Stimulated activated CD4-positive, alpha-beta T cell treated with anti-CD3 and anti-CD28 coated beads, TNF-alpha, amount 100 ng/mL, for 4 hours (primary cell): Measurements from ENCODE around the gene POPDC2.

Experiments
- DNase-seq, 3 experiments: peaks; one replicate each; pipeline ENCODE4 v3.0.0-alpha.2; 2020; ENCODE audit warnings: low read depth in 3 of 3

POPDC2 gene

DNA sequence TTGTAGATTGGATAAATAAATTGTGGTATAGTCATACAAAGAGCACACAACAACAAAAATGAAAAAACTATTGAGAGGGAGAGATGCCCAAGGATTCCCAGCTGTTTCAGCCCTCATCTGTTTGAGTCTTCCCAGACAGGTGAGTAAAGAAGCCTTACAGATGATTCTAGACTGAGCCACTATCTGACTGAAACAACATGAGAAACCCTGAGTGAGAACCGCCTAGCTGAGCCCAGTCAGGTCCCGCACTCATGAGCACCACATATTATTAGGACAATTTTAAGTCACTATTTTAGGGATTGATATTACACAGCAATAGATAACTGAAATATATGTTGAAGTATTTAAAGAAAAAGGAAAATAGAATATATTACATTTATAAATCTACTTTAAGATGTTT, 19.0 kb downstream of the POPDC2 start:
- no peak for DNase-seq

DNA sequence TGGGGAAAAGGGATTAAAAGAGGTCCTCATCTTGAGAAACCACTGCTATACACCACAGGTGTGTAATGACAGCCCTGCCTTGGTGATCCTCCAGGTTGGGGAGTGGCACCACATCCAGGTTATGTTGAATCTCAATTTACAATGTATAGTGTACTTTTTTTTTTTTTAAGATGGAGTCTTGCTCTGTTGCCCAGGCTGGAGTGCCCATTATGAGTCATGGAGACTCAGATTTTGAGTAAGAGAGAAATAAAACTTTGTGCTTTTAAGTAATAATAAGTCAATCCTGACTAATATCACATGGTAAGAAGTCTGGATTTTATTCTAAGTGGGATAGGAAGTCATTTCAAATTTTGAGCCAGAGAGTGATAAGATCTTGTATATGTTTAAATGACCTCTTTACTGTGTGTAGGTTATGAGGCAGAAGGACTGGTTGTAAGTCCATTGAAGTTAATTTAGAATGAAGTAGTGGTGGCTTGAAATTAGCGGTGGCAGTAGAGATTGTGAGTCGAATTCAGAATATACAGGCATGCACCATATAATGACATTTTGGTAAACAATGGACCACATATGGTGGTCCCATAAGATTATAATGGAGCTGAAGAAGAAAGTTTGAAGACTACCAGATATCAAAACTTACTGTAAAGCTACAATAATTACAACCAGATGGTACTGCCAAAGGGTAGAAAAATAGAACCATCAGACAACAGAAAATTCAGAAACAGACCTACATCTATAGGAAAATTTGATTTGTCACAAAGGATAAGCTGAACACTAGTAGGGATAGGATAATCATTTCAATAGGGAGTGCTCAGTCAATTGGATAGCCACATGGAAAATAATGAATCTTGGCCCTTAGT, 20.7 kb downstream of the POPDC2 start:
- no peak for DNase-seq

DNA sequence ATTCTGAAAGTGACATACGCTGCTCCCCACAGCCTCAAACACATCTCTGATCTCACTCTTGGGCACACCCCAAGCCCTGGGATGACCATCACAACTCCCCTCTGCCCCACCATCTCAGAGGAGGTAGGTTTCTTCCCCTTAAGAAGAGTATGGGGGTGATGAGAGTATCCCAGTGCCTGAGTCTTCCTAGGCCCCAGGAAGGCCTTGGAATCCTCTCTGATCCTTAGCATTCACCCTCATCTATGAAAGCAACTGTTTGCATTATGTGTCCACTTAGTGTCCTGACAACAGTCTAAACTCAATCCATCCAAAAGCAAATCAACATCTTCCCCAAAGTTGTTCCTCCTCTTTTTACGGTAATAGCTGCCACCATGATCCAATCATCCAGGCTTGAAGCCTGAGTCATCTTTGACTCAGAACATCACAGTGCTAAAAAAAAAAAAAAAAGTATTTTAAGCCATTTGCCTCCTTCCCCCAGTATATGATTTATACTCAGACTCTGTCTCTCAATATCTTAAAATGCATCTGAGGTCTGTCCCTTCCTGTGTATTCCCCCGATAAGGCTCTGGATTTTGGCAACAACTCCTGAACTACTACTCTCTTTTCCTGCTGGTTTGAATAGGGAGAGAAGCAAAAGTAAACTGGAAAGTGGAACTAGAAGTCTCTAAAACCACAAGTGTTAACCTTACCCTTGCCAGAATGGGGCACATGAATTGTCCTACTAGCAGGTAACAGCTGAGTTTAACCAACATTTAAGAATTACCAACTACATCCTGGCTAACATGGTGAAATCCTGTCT, 22.5 kb downstream of the POPDC2 start:
- no peak for DNase-seq

- no peak for DNase-seq
Measured at GRCh38 chr3:119636891-119637611, 23.3 kb downstream of the POPDC2 start.

GRCh38 chr3:119636249-119636648, 24.1 kb downstream of the POPDC2 start:
- no peak for DNase-seq

DNA sequence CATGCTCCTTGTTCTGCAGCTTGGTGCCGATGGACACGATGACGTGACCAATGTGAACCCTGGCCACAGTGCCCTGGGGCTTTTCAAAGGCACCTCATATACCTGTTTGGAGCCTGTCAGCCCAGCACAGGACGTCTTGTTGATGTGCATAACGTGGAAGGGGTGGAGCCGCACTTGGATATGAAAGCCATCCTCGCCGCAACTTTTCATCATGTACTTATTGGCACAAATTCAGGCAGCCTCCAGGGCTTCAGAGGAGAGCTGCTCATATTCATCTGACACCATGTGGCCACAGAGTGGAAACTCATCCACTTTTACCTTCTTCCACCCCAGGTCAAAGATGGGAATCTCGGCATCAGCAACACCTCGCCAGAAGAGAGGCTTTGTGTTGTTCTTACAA, 24.7 kb downstream of the POPDC2 start:
- no peak for DNase-seq

DNA sequence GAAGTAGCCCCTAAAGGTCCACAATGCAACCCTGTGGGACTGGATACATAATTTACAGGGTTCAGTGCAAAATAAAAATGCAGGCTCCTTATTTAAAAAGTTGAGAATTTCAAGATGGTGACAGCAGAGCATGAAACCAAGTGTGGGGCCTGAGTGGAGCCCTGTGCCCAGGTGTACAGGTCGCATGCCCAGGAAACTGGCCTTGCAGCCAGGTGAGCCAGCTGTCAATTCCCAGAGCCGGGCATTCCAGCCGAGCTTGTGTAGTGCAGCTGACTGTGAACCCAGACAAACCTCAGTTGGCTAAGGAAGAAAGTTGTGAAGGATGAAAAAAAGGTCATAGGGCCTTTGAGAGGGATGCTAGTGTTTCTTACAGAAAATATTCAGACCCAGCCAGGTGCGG, 27.6 kb downstream of the POPDC2 start:
- DNase-seq, result no peak

DNA sequence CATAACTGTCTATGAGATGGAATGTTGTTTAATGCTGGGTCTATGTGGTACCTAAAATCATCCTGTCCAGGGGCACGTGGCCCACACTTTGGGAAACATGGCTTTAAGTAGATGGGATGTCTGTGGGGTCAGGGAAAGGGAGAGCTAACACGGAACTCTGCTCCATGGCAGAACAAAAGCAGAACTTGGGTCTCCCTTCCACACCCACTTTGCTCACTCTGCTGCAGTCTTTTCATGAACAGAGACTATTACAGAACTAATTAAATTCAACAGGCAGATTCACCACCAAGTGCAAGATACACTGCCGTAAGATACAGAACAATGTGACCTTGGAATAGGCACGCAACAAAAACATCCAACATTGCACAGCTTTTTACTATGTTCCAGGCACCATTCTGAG, 28.2 kb downstream of the POPDC2 start:
- DNase-seq, result no peak

DNA sequence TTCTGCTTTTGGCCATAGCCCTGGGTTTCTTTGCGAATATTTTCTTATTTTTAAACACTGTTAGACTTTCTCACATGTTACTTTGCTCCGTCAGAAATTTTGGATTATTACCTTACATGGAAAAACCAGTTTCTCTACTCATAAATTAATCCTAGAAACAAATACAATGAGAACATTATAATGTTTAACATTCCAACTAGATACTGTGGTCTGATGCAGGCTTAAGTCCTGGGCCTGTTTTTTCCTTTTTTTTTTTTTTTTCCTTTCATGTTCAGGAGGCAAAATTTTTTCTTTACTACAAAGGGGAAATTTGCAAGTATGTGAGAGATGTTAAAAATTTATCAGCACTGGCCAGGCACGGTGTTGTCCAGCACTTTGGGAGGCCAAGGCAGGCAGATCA, 28.9 kb downstream of the POPDC2 start:
- DNase-seq, result no peak

DNA sequence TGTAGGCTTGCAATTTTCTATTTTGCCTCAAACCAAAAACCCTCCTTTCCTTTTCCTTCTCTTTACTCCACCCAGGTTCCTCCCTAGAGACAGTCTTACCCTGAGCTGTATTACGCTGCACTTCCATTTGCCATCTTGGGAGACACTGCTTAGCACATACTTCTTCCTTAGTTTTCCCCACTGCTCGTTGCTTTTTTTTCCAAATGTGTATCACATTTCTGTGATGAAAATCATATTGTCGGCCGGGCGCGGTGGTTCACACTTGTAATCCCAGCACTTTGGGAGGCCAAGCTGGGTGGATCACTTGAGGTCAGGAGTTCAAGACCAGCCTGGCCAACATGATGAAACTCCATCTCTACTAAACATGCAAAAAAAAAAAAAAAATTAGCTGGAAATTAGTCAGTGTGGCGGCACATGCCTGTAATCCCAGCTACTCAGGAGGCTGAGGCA, 29.5 kb downstream of the POPDC2 start:
- no peak for DNase-seq

DNA sequence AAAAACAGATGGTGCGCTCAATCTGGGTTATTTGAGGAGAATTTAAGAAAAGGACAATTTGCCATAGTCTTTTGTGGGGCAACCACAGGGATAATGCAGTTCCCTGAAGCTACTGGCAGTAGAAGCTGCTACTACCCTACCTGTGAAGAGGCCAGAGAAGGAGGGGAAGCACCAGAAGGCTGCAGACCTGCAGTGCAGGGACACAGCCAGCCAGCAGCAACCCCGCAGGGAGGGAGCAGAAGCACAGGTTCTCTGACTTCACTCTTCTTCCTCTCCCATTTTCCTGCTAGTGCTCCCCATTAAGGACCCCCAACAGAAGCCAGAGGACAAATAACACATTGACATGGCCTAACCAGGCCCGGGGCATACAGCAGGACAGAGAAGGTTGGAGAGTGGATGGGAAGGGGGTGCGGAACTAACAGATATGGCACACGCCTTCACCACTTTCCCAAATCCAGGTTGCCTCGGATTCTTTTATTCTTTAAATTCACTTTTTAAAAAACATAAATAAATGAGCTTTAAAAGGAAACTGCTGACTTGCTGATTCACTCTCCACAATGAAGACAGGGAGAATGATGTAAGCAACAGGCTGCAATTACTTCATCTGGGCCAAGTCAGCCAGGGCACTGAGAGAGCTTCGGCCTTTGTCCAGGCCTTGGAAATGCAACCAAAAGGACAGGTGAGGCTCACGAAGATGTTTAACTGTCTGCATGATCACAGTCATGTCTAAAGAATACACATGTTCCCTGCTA, 30.1 kb downstream of the POPDC2 start:
- DNase-seq, result no peak

DNA sequence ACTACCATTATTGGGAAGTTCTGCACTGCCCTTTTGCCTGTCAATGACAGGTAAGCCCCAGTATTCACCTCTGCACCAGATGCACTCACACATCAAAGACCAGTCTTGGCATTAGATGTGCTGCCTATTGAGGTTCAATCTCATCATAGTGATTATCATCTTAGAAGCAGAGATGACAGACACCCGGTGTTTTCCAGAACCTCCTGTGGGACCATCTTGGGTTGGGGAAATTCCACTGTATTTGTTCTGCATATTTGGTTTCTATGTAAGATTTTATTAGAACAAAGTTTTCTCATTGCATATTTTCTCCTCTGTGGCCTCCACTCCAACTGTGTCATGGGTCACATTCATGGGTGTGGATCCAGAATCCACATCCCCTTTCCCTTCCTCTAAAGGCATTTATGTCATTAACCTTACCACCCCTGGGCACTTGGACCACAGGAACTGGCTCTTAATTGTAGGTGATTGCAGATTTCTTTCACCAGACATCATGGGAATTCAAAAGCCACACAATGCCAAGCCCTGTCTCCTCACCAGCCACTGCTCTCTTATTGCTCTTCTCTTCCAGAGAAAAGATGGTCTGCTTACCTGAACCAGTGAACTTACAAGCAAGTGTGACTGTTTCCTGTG, 31.5 kb downstream of the POPDC2 start:
- DNase-seq, result no peak

GRCh38 chr3:119628390-119628789, 32.0 kb downstream of the POPDC2 start:
- no peak for DNase-seq

DNA sequence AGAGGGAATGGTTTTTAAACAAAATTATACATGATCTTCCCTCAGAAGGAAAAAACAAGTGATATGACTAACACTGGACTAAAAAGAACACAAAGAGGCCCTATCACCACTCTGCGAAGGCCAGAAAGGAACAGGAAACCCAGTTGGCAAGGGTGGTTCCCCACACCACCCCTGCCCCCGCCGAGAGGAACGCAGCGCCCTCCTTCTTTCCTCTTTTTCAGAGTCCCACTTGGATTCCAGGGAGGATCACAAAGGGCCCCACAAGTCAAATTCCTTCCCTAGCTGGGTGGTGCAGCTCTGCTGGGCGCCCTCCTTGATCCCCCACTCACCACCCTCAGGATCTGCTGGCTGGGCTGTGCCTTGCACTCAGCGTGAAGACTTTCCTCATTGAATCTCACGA, 32.9 kb downstream of the POPDC2 start:
- no peak for DNase-seq

DNA sequence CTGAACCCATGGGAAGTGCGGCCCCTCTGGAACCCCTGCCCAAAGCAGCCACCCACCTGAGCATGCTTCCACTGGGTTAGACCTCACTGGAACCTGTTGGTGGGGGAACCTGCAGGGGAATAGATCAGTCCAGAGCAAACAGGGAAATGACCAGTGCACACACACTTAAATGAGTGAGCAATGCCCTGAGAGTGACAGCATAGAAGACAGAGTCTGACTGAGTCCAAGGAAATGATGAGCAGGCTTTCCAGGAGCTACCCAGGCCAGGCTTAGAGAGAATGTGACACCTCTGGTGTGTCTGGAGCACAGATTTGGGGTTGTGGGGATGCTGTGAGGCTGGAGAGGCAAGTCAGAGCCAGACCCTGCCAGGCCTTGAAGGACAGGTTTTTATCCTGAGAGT, 34.2 kb downstream of the POPDC2 start:
- no peak for DNase-seq

DNA sequence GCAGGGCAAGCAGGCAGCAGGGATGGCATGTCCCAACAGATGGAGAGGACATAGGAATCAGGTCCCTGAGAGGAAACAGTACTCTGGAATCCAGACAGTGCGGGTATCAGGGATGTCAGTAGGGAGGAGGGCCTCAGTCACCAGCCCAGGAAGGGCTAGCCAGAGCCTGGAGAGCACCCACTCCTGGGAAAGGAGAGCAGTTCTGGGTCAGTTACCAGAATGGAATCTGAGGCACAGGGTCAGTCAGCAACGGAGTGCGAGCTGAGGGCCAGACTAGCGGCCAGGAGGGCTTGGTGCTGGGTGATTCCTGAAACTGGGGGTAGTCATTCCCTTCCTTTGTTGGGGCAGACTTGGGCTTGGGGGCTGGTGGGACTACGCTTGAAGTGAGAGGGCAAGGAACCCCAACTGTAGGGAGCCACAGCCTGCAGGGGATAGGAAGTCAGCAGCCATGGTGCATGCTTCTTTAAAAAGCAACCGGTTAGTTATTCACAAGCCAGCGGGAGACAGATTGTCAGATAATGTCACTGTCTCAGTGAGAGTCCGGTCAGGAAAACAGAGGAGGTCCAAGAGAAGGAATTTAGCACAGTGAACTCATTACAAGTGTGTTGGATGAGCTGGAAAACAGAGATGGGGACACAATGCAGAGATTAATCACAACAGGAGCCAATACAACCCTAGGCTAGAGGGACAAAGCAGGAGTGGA, 34.8 kb downstream of the POPDC2 start:
- no peak for DNase-seq

GRCh38 chr3:119624002-119624720, 36.2 kb downstream of the POPDC2 start:
- no peak for DNase-seq

GRCh38 chr3:119620899-119621298, 39.5 kb downstream of the POPDC2 start:
- no peak for DNase-seq

- no peak for DNase-seq
Measured at GRCh38 chr3:119619094-119619493, 41.3 kb downstream of the POPDC2 start.

GRCh38 chr3:119616056-119616455, 44.3 kb downstream of the POPDC2 start:
- no peak for DNase-seq
